Measurements from ENCODE around the gene MOB3C. TPM values are rescaled to one million over a fixed set of nuclear protein-coding genes. Genes with fewer than 3 reads are reported as not detected.

The MOB3C gene
- polyA plus RNA-seq, 1 donor (not counting 4 experiments of a cell fraction or from before 2014, with no cell fraction given): 18.4 TPM

DNA sequence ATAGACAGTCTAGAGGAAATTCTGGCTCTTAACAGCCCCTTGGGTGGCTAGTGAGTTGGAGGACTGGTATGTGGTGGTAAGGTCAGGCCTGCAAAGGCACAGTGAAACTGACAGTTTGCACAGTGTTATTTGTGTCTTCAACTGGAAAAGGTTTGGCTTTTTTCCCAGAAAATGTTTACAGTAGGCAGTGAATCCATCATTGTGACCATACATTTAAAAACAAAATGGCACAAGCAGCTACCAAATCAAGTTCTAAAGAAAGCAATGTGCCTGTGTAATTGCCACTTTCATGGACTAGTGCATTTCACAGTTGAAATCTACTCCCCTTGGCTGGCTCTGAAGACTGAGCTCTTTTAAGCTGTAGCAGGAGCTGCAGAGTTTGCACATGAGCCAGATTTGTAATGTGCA, 26.8 kb upstream of the MOB3C start:
- Histone ChIP-seq H3K79me2 (ENCODE audit: control insufficient read depth, insufficient read depth, low read length) (no peaks in the 10 kb centered on the region), H3K36me3 (ENCODE audit: control insufficient read depth in 2 of 2, extremely low read depth in 1 of 2, insufficient read depth in 2 of 2, low read length in 2 of 2) (peaks cover 1 to 7% of the 10 kb centered on the region in 2 experiments), H3K4me2 (ENCODE audit: control insufficient read depth, extremely low read depth, insufficient read depth, low read depth, low read length) (no peak overlapping the region), H3K4me1 (ENCODE audit: control insufficient read depth, extremely low read depth, insufficient read depth, low read length) (peaks cover 9% of the 10 kb centered on the region), H3K9me3 (ENCODE audit: control insufficient read depth, low read depth, low read length) (no peaks in the 10 kb centered on the region), H3K4me3 (ENCODE audit: control insufficient read depth in 2 of 3, extremely low read depth in 1 of 3, insufficient read depth in 2 of 3, low read depth in 1 of 3, low read length in 3 of 3) (no peak overlapping the region), H2AFZ (ENCODE audit: control insufficient read depth, low read length) (no peak overlapping the region), H4K20me1 (ENCODE audit: control insufficient read depth, extremely low read depth, insufficient read depth, low read length) (no peaks in the 10 kb centered on the region), H3K9ac (ENCODE audit: control insufficient read depth, extremely low read depth, insufficient read depth, low read length) (no peak overlapping the region), H3K9me1 (ENCODE audit: control insufficient read depth, extremely low read depth, insufficient read depth, low read length) (no peaks in the 10 kb centered on the region), H3K27ac (ENCODE audit: control insufficient read depth, insufficient read depth, low read length) (no peak overlapping the region), H3K27me3 (ENCODE audit: control insufficient read depth, extremely low read depth, insufficient read depth, low read length) (no peaks in the 10 kb centered on the region)
- no peak for FAIRE-seq
- no peak for DNase-seq (ENCODE audit: low read depth, low spot score)
- TF ChIP-seq EZH2 (IDR thresholded peaks at IDR 0.05; ENCODE audit: low read length): no peak
- TF ChIP-seq, protein P1, sequence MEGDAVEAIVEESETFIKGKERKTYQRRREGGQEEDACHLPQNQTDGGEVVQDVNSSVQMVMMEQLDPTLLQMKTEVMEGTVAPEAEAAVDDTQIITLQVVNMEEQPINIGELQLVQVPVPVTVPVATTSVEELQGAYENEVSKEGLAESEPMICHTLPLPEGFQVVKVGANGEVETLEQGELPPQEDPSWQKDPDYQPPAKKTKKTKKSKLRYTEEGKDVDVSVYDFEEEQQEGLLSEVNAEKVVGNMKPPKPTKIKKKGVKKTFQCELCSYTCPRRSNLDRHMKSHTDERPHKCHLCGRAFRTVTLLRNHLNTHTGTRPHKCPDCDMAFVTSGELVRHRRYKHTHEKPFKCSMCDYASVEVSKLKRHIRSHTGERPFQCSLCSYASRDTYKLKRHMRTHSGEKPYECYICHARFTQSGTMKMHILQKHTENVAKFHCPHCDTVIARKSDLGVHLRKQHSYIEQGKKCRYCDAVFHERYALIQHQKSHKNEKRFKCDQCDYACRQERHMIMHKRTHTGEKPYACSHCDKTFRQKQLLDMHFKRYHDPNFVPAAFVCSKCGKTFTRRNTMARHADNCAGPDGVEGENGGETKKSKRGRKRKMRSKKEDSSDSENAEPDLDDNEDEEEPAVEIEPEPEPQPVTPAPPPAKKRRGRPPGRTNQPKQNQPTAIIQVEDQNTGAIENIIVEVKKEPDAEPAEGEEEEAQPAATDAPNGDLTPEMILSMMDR (optimal IDR thresholded peaks at IDR 0.05 in 1 of 3, IDR thresholded peaks at IDR 0.05 in 1 of 3, conservative IDR thresholded peaks at IDR 0.05 in 1 of 3; ENCODE audit: extremely low read depth in 1 of 3, insufficient read depth in 2 of 3, low read length in 3 of 3): no peak
- dilution Hi-C loops (cut with MboI; ENCODE audit: extremely low pct_ligation_motif_present, low sequenced_read_pairs): no loop called here

DNA sequence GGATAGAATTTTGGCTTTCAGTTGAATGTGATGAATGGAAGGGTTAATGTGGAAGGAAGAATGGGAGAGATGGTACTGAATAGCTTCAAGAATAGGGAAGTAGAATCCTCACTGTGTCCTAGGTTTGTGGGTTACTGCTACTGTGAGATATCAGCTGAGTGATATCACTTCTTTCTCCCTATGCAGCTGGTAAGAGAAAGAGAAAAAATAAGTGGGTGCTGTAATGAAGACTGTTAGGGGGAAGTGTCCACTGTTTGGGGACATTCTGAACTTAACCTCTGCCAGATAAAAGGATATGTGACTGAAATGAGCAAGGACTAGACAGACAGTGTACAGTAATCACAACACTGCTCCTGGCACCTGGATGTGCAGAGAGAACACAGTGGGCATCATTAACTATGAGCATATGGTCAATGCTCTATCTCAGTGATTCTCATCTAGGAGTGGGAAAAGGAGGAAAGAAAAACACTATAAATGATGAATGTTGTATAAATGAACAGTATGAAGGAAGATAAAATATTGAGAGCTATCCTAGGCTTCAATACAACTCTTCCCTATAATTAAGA, 25.6 kb upstream of the MOB3C start:
- Histone ChIP-seq H2AFZ (ENCODE audit: control insufficient read depth, low read length) (no peak overlapping the region), H3K4me2 (ENCODE audit: control insufficient read depth, extremely low read depth, insufficient read depth, low read depth, low read length) (no peak overlapping the region), H3K9me3 (ENCODE audit: control insufficient read depth, low read depth, low read length) (no peaks in the 10 kb centered on the region), H3K9me1 (ENCODE audit: control insufficient read depth, extremely low read depth, insufficient read depth, low read length) (no peaks in the 10 kb centered on the region), H3K27ac (ENCODE audit: control insufficient read depth, insufficient read depth, low read length) (no peak overlapping the region), H4K20me1 (ENCODE audit: control insufficient read depth, extremely low read depth, insufficient read depth, low read length) (no peaks in the 10 kb centered on the region), H3K36me3 (ENCODE audit: control insufficient read depth in 2 of 2, extremely low read depth in 1 of 2, insufficient read depth in 2 of 2, low read length in 2 of 2) (peaks cover 1 to 6% of the 10 kb centered on the region in 2 experiments), H3K9ac (ENCODE audit: control insufficient read depth, extremely low read depth, insufficient read depth, low read length) (no peak overlapping the region), H3K79me2 (ENCODE audit: control insufficient read depth, insufficient read depth, low read length) (no peaks in the 10 kb centered on the region), H3K27me3 (ENCODE audit: control insufficient read depth, extremely low read depth, insufficient read depth, low read length) (no peaks in the 10 kb centered on the region), H3K4me3 (ENCODE audit: control insufficient read depth in 2 of 3, extremely low read depth in 1 of 3, insufficient read depth in 2 of 3, low read depth in 1 of 3, low read length in 3 of 3) (no peak overlapping the region), H3K4me1 (ENCODE audit: control insufficient read depth, extremely low read depth, insufficient read depth, low read length) (peaks cover 9% of the 10 kb centered on the region)
- no peak for FAIRE-seq
- TF ChIP-seq EZH2 (IDR thresholded peaks at IDR 0.05; ENCODE audit: low read length): no peak
- TF ChIP-seq, protein P1 (optimal IDR thresholded peaks at IDR 0.05 in 1 of 3, IDR thresholded peaks at IDR 0.05 in 1 of 3, conservative IDR thresholded peaks at IDR 0.05 in 1 of 3; ENCODE audit: extremely low read depth in 1 of 3, insufficient read depth in 2 of 3, low read length in 3 of 3): no peak
- no peak for DNase-seq (ENCODE audit: low read depth, low spot score)
- dilution Hi-C loops (cut with MboI; ENCODE audit: extremely low pct_ligation_motif_present, low sequenced_read_pairs): no loop called here
